Endodermal cell (in vitro differentiated cells): Measurements from ENCODE around the gene MYH14. TPM values are rescaled to one million over a fixed set of nuclear protein-coding genes. Genes with fewer than 3 reads are reported as not detected.

ENCODE experiments used
- DNase-seq: peaks from one replicate; pipeline ENCODE4 v3.0.0-alpha.2; 2017
- H3K27ac ChIP-seq: 2 replicates; pipeline ENCODE4 v1.5.1; 2013; ENCODE audit warnings: mild to moderate bottlenecking, low read depth, low read length, moderate library complexity
- H3K27me3 ChIP-seq: 2 replicates; pipeline ENCODE4 v1.6.1; 2013; ENCODE audit warnings: mild to moderate bottlenecking, low read length, moderate library complexity; ENCODE audit not compliant: insufficient read depth, control insufficient read depth, poor library complexity, severe bottlenecking
- H3K36me3 ChIP-seq: 2 replicates; pipeline ENCODE4 v1.7.0; 2013; ENCODE audit warnings: mild to moderate bottlenecking, low read length, moderate library complexity; ENCODE audit not compliant: control insufficient read depth, insufficient read depth
- H3K4me1 ChIP-seq: one replicate; pipeline ENCODE4 v1.7.0; 2013; ENCODE audit warnings: low read length; ENCODE audit not compliant: control insufficient read depth, insufficient read depth
- H3K4me3 ChIP-seq: 2 replicates; pipeline ENCODE4 v1.5.1; 2013; ENCODE audit warnings: mild to moderate bottlenecking, low read length, moderate library complexity
- H3K9ac ChIP-seq: 2 replicates; pipeline ENCODE4 v1.6.1; 2013; ENCODE audit warnings: mild to moderate bottlenecking, low read length, moderate library complexity; ENCODE audit not compliant: poor library complexity, severe bottlenecking; ENCODE audit errors: extremely low read depth
- H3K9me3 ChIP-seq: 2 replicates; pipeline ENCODE4 v1.6.1; 2013; ENCODE audit warnings: mild to moderate bottlenecking, low read length, moderate library complexity; ENCODE audit not compliant: control insufficient read depth
- H3K27ac Mint-ChIP-seq: 2 replicates; pipeline ENCODE4 v1.8.0; 2020; ENCODE audit warnings: mixed read lengths
- H3K27me3 Mint-ChIP-seq: 2 replicates; pipeline ENCODE4 v1.8.0; 2021; ENCODE audit warnings: mild to moderate bottlenecking, mixed read lengths; ENCODE audit not compliant: insufficient read depth
- H3K36me3 Mint-ChIP-seq: 2 replicates; pipeline ENCODE4 v1.8.0; 2020; ENCODE audit warnings: low read depth, mixed read lengths
- H3K4me1 Mint-ChIP-seq: 2 replicates; pipeline ENCODE4 v1.8.0; 2020; ENCODE audit warnings: mixed read lengths
- H3K4me3 Mint-ChIP-seq: 2 replicates; pipeline ENCODE4 v1.8.0; 2020; ENCODE audit warnings: mild to moderate bottlenecking, moderate library complexity, mixed read lengths
- H3K9me3 Mint-ChIP-seq: 2 replicates; pipeline ENCODE4 v1.8.0; 2020; ENCODE audit warnings: mild to moderate bottlenecking, mixed read lengths
- CTCF ChIP-seq: fragments of 200-600 bp; sonication (generic); conservative IDR thresholded peaks from 2 replicates; pipeline ENCODE4 v1.5.0; 2021; ENCODE audit warnings: antibody characterized with exemption, mild to moderate bottlenecking
- WGBS, 2 experiments: methylation state at CpG; one replicate each; pipeline versions ENCODE4 v1.1.5 to v1.1.7; 2013; ENCODE audit warnings: missing lambda C conversion rate in 2 of 2, mixed read lengths in 1 of 2; ENCODE audit not compliant: insufficient coverage in 1 of 2, insufficient read length in 1 of 2; 5-methylcytosine and 5-hydroxymethylcytosine counted together
- total RNA-seq, 2 donors: library from RNA; stranded (reverse); fragmentation: NEBNext Ultra II Directional in 1 of 2; extraction: Animal tissue kit (Norgen Biotek cat#: 25700) in 1 of 2; gene quantifications; 2 replicates in 1 of 2; 3 replicates in 1 of 2; pipeline ENCODE4 v1.2.1, GENCODE V29; 2021

Gene MYH14
- total RNA-seq, 2 donors from 2014 or later, result 12.8 to 16.7 TPM

- Histone ChIP-seq H3K27ac (no peak overlapping the region), H3K36me3 (no peaks in the 10 kb centered on the region), H3K27me3 (no peaks in the 10 kb centered on the region), H3K4me3 (no peak overlapping the region), H3K4me1 (no peaks in the 10 kb centered on the region), H3K9me3 (peaks cover 38% of the 10 kb centered on the region), H3K9ac (no peak overlapping the region)
- WGBS, 2 experiments, result 76 to 85% methylated on average over 7 to 8 of the region's 12 CpGs
- DNase-seq, result no peak
- TF ChIP-seq CTCF, result no peak
- H3K27me3 Mint-ChIP-seq, result peaks cover 4% of the 10 kb centered on the region
- no peaks in the 10 kb centered on the region for H3K4me1 Mint-ChIP-seq
- no peak overlapping the region for H3K4me3 Mint-ChIP-seq
- no peaks in the 10 kb centered on the region for H3K36me3 Mint-ChIP-seq
- no peak overlapping the region for H3K27ac Mint-ChIP-seq
- peaks cover 3% of the 10 kb centered on the region for H3K9me3 Mint-ChIP-seq
Measured at GRCh38 chr19:50167314-50167721, 36.1 kb upstream of the MYH14 start.

DNA sequence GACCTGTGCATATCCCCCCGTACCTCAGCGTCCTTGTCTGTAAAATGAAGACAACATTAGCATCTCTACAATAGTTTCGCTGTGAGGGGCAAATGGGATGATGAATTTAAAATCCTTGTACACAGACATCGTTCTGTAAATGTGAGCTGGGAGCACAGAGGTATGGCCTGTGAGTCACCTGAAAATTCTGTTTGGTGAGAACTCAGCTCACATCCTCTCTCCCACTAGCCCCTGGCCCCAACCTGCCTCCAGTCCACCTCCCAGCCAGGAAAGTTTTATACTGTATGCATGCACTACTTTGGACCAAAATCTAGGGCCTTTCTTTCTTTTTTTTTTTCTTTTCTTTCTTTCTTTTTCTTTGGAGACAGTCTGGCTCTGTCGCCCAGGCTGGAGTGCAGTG lies 31.7 kb upstream of the MYH14 start:
- H3K9me3 Mint-ChIP-seq, result peaks cover 12% of the 10 kb centered on the region
- Histone ChIP-seq H3K4me3 (no peak overlapping the region), H3K9ac (no peak overlapping the region), H3K27me3 (no peaks in the 10 kb centered on the region), H3K4me1 (no peaks in the 10 kb centered on the region), H3K36me3 (no peaks in the 10 kb centered on the region), H3K27ac (no peak overlapping the region), H3K9me3 (peaks cover 26% of the 10 kb centered on the region)
- no peak for TF ChIP-seq CTCF
- DNase-seq, result no peak
- H3K4me3 Mint-ChIP-seq, result no peak overlapping the region
- H3K36me3 Mint-ChIP-seq, result no peaks in the 10 kb centered on the region
- 73 to 87% methylated on average over 5 of the region's 5 CpGs for WGBS, 2 experiments
- H3K27me3 Mint-ChIP-seq, result no peaks in the 10 kb centered on the region
- H3K27ac Mint-ChIP-seq, result no peak overlapping the region
- H3K4me1 Mint-ChIP-seq, result no peaks in the 10 kb centered on the region

- no peaks in the 10 kb centered on the region for H3K36me3 Mint-ChIP-seq
- TF ChIP-seq CTCF, result no peak
- no peaks in the 10 kb centered on the region for H3K27me3 ChIP-seq
- no peak overlapping the region for H3K27ac Mint-ChIP-seq
- no peaks in the 10 kb centered on the region for H3K4me1 ChIP-seq
- no peaks in the 10 kb centered on the region for H3K4me1 Mint-ChIP-seq
- DNase-seq, result no peak
- H3K4me3 ChIP-seq, result no peak overlapping the region
- peaks cover 30% of the 10 kb centered on the region for H3K9me3 ChIP-seq
- H3K27ac ChIP-seq, result no peak overlapping the region
- H3K36me3 ChIP-seq, result no peaks in the 10 kb centered on the region
- no peak overlapping the region for H3K4me3 Mint-ChIP-seq
- H3K9ac ChIP-seq, result no peak overlapping the region
- peaks cover 12% of the 10 kb centered on the region for H3K9me3 Mint-ChIP-seq
- H3K27me3 Mint-ChIP-seq, result no peaks in the 10 kb centered on the region
Measured at GRCh38 chr19:50172726-50173125, 30.7 kb upstream of the MYH14 start.
